ENCODE data around the gene MX1. TPM values are rescaled to one million over a fixed set of nuclear protein-coding genes. Genes with fewer than 3 reads are reported as not detected.

The MX1 gene
- total and polyA plus RNA-seq, 2 experiments from 2014 or later = 2.1 to 6.5 TPM

- Histone ChIP-seq H3K4me3 (no peak overlapping the region), H3K4me1 (ENCODE audit: insufficient read depth) (no peaks in the 10 kb centered on the region), H2AFZ (peak overlapping the region; percentile 86; the same call in 1 of the 2 replicates), H3K36me3 (ENCODE audit: insufficient read depth) (peaks cover 3% of the 10 kb centered on the region; the same call in 1 of the 2 replicates), H4K20me1 (replicated peaks; ENCODE audit: insufficient read depth) (no peaks in the 10 kb centered on the region), H3K27me3 (ENCODE audit: insufficient read depth) (no peaks in the 10 kb centered on the region), H3K27ac (ENCODE audit: low read depth) (no peak overlapping the region), H3K79me2 (replicated peaks; ENCODE audit: insufficient read depth) (no peaks in the 10 kb centered on the region), H3K9me2 (ENCODE audit: insufficient read depth) (no peaks in the 10 kb centered on the region), H3K4me2 (no peak overlapping the region), H3F3A (replicated peaks; ENCODE audit: low read depth) (no peaks in the 10 kb centered on the region)
- Mint-ChIP-seq H3K36me3 (ENCODE audit: low read depth) (peaks cover 3% of the 10 kb centered on the region), H3K27ac (no peak overlapping the region), H3K27me3 (ENCODE audit: insufficient read depth, low read depth, poor library complexity) (peaks cover 5% of the 10 kb centered on the region), H3K9me3 (no peaks in the 10 kb centered on the region; the same call in 2 of the 3 replicates), H3K4me1 (peaks cover 6% of the 10 kb centered on the region), H3K4me3 (no peak overlapping the region)
- TF ChIP-seq POLR2AphosphoS5 (IDR thresholded peaks at IDR 0.05; ENCODE audit: low read depth) = no peak
- no peak for TF ChIP-seq STAT1 (IDR thresholded peaks at IDR 0.05; ENCODE audit: unreplicated experiment)
- TF ChIP-seq ZNF462 (CRISPR knock-in tag; IDR thresholded peaks at IDR 0.05) = no peak
- no peak for TF ChIP-seq EZH2 (IDR thresholded peaks at IDR 0.05; ENCODE audit: low read depth, unreplicated experiment)
- no peak for TF ChIP-seq ZNF331 (CRISPR knock-in tag; IDR thresholded peaks at IDR 0.05; ENCODE audit: low read depth)
- TF ChIP-seq, protein P1, sequence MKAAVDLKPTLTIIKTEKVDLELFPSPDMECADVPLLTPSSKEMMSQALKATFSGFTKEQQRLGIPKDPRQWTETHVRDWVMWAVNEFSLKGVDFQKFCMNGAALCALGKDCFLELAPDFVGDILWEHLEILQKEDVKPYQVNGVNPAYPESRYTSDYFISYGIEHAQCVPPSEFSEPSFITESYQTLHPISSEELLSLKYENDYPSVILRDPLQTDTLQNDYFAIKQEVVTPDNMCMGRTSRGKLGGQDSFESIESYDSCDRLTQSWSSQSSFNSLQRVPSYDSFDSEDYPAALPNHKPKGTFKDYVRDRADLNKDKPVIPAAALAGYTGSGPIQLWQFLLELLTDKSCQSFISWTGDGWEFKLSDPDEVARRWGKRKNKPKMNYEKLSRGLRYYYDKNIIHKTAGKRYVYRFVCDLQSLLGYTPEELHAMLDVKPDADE (IDR thresholded peaks at IDR 0.05) = no peak
- no peak for TF ChIP-seq CREB1 (CRISPR knock-in tag; IDR thresholded peaks at IDR 0.05; ENCODE audit: low read depth)
- no peak for TF ChIP-seq JUNB (IDR thresholded peaks at IDR 0.05; ENCODE audit: unreplicated experiment)
- DNase-seq (ENCODE audit: low spot score) (peak; percentile 18), ATAC-seq (peak; percentile 59)
Measured at GRCh38 chr21:41396558-41397075, 29.4 kb upstream of the MX1 start.
